CD8-positive, alpha-beta memory T cell (primary cell): ENCODE measurements around the gene PARD6G. TPM values are rescaled to one million over a fixed set of nuclear protein-coding genes. Genes with fewer than 3 reads are reported as not detected.
"Not testable (repeated sequence)": the region's sequence is repeated elsewhere in the genome, so short reads cannot be mapped to it uniquely, and the experiment has no call there.

Experiments
- CTCF ChIA-PET: fragments of 350-600 bp; sonication (Branson Sonifier 250); formaldehyde crosslinking; loops from one replicate; lab custom pipeline; 2021; ENCODE audit warnings: antibody characterized with exemption; lab: Charles Lee
- POLR2A ChIA-PET: fragments of 350-600 bp; sonication (Branson Sonifier 250); formaldehyde crosslinking; loops from one replicate; lab custom pipeline; 2021; ENCODE audit warnings: antibody characterized with exemption; lab: Charles Lee
- DNase-seq, 5 donors: peaks; one replicate each; pipeline versions ENCODE4 v3.0.0 to v3.0.0-alpha.2; 2020 to 2022; ENCODE audit warnings: mixed read lengths in 1 of 5
- H3K27ac ChIP-seq: one replicate; pipeline ENCODE4 v1.7.0; 2013; ENCODE audit warnings: low read depth, mild to moderate bottlenecking, low read length, moderate library complexity
- H3K27me3 ChIP-seq: 2 replicates; pipeline ENCODE4 v1.7.0; 2013; ENCODE audit warnings: low read length, mild to moderate bottlenecking; ENCODE audit not compliant: insufficient read depth, poor library complexity, severe bottlenecking
- H3K36me3 ChIP-seq: 2 replicates; pipeline ENCODE4 v1.7.0; 2013; ENCODE audit warnings: mild to moderate bottlenecking, low read length, moderate library complexity; ENCODE audit not compliant: insufficient read depth
- H3K4me1 ChIP-seq: 2 replicates; pipeline ENCODE4 v1.7.0; 2013; ENCODE audit warnings: mild to moderate bottlenecking, low read length, moderate library complexity; ENCODE audit not compliant: insufficient read depth
- H3K4me3 ChIP-seq: 2 replicates; pipeline ENCODE4 v1.7.0; 2013; ENCODE audit warnings: mild to moderate bottlenecking, low read length
- H3K9me3 ChIP-seq: 2 replicates; pipeline ENCODE4 v1.7.0; 2013; ENCODE audit warnings: mild to moderate bottlenecking, low read length
- H3K27ac Mint-ChIP-seq, 8 donors: one replicate each; pipeline ENCODE4 v1.8.0; 2020 to 2021; ENCODE audit warnings: mixed read lengths in 8 of 8, mild to moderate bottlenecking in 6 of 8, inconsistent platforms in 3 of 8, moderate library complexity in 3 of 8
- H3K27me3 Mint-ChIP-seq, 2 donors: one replicate each; pipeline ENCODE4 v1.8.0; 2020 to 2021; ENCODE audit warnings: mixed read lengths in 2 of 2, mild to moderate bottlenecking in 1 of 2, moderate library complexity in 1 of 2
- H3K36me3 Mint-ChIP-seq, 3 donors: one replicate each; pipeline ENCODE4 v1.8.0; 2020 to 2021; ENCODE audit warnings: mixed read lengths in 3 of 3, inconsistent platforms in 1 of 3, mild to moderate bottlenecking in 1 of 3
- H3K4me1 Mint-ChIP-seq, 3 donors: one replicate each; pipeline ENCODE4 v1.8.0; 2020 to 2021; ENCODE audit warnings: mixed read lengths in 3 of 3, inconsistent platforms in 1 of 3, mild to moderate bottlenecking in 1 of 3
- H3K4me3 Mint-ChIP-seq, 7 donors: one replicate each; pipeline ENCODE4 v1.8.0; 2020 to 2021; ENCODE audit warnings: mixed read lengths in 7 of 7, mild to moderate bottlenecking in 6 of 7, moderate library complexity in 4 of 7, inconsistent platforms in 2 of 7
- H3K9me3 Mint-ChIP-seq, 5 donors: one replicate each; pipeline ENCODE4 v1.8.0; 2020 to 2022; ENCODE audit warnings: mixed read lengths in 5 of 5, mild to moderate bottlenecking in 3 of 5, moderate library complexity in 2 of 5, inconsistent platforms in 1 of 5
- polyA plus RNA-seq: library from polyadenylated mRNA; unstranded; fragments of 300-500 nt; fragmentation: Illumina TruSeq; gene quantifications from one replicate; pipeline ENCODE4 v1.2.3, GENCODE V29; 2021
- total RNA-seq, 2 experiments: library from RNA; stranded (reverse); gene quantifications; one replicate each; pipeline ENCODE4 v1.2.3, GENCODE V29; 2021

Gene PARD6G
- total and polyA plus RNA-seq, 3 experiments from 2014 or later: 0.32 to 0.48 (median 0.33) TPM

DNA sequence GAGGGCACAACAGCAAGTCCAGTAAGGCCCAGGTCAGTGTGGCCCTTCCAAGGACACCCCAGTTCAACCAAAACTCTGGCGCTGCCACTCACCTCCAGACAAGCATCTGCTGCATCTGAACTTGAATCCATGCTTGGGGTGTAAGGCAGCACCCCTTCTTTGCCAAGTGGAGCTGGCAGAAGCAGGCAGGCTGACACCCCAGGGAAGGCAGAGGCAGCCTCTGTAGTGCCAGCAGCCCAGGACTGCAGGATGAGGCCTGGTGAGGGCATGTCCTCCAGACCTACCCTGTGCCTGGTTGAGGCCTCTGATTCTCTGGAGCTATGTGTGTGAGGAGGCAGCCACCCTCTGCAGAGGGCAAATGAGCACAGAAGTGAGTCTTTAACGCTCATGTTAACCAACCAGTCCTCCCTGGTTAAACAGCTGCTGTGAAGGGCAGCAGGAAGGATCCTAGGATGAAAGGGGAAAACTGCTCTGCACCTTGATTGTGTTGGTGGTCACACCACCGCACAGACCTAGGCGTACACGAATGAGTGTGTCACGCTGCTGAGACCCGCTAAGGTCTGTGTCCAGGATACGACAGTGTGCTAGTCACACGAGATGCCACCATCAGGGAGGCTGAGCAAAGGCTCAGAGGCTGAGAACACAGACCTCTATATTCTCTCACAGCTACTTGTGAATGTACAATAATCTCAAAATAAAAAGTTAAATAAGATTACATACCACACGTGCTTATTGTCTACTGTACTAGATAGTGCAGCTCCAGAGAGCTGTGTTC is 2.2 kb downstream of the PARD6G start:
- no peaks in the 10 kb centered on the region for H3K36me3 Mint-ChIP-seq
- peak overlapping the region in 6 of 7 donors; percentile 51 to 89 (median 72) for H3K4me3 Mint-ChIP-seq
- no peaks in the 10 kb centered on the region for H3K9me3 ChIP-seq
- H3K4me1 Mint-ChIP-seq: peaks cover 0 to 16% (median 6%) of the 10 kb centered on the region in 3 donors
- ChIA-PET CTCF (interaction anchor here (1.6 kb wide), 1 partner anchor 87 kb away, joined by 5 read pairs; no protein-coding TSS in a partner anchor), POLR2A (interaction anchor here (0.7 kb wide), 1 partner anchor 38 kb away, joined by 3 read pairs; no protein-coding TSS in a partner anchor)
- no peaks in the 10 kb centered on the region for H3K36me3 ChIP-seq
- H3K27ac ChIP-seq: no peak overlapping the region
- H3K4me3 ChIP-seq: no peak overlapping the region
- H3K27me3 Mint-ChIP-seq: peaks cover 26 to 30% of the 10 kb centered on the region in 2 donors
- no peaks in the 10 kb centered on the region for H3K27me3 ChIP-seq
- peak overlapping the region in 1 of 8 donors; percentile 26 for H3K27ac Mint-ChIP-seq
- no peaks in the 10 kb centered on the region for H3K9me3 Mint-ChIP-seq
- no peaks in the 10 kb centered on the region for H3K4me1 ChIP-seq
- no peak for DNase-seq

DNA sequence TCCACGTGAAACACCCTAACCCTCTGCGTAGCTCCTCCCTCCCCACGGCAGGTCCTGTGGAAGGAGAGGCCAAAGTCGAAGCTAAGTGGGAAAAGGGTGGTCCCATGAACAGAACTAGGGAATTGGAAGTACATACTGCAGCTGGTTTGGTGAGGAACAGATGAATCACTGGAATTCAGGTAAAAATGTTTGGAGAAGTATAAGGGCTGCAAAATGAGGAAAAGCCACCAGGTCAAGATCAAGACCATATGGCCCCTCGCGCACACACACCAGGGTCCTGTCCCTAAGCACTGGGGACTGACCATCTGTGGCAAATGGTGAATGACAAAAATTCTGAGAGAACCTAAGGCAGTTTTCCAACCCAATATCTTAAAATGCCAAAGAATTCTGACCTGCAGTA is 3.1 kb downstream of the PARD6G start:
- H3K4me1 ChIP-seq: no peaks in the 10 kb centered on the region
- Mint-ChIP-seq H3K9me3 (no peaks in the 10 kb centered on the region), H3K4me1 (peaks cover 0 to 16% (median 6%) of the 10 kb centered on the region in 3 donors), H3K27ac (no peak overlapping the region), H3K27me3 (peaks cover 26 to 30% of the 10 kb centered on the region in 2 donors), H3K4me3 (no peak overlapping the region), H3K36me3 (no peaks in the 10 kb centered on the region)
- ChIA-PET CTCF (interaction anchor here (1.2 to 1.6 kb wide), 2 partner anchors 11 to 86 kb away, joined by 3 to 5 read pairs; no protein-coding TSS in a partner anchor), POLR2A (no interaction called here)
- H3K4me3 ChIP-seq: no peak overlapping the region
- H3K36me3 ChIP-seq: no peaks in the 10 kb centered on the region
- H3K9me3 ChIP-seq: no peaks in the 10 kb centered on the region
- DNase-seq: no peak
- H3K27me3 ChIP-seq: no peaks in the 10 kb centered on the region
- H3K27ac ChIP-seq: no peak overlapping the region

DNA sequence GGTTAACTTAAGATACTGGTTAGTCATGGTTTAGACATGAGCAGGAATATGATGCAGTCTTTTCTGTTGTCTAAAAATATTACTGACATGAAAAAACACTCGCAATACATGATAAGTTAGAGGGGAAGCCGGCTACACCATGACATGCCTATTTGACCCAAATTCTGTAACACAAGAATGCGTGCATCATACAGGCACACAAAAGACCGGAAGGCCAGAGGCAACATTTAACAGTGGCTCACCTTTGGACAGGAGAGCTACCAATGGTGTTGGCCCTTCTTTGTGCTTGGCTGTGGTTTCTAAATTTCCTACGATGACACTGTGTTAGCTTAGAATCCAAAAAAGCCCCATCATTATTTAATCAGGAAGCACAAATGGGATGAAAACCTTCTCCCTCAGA is 4.1 kb downstream of the PARD6G start:
- DNase-seq: no peak
- no peaks in the 10 kb centered on the region for H3K27me3 ChIP-seq
- Mint-ChIP-seq H3K4me1 (peaks cover 0 to 18% (median 6%) of the 10 kb centered on the region in 3 donors), H3K4me3 (no peak overlapping the region), H3K36me3 (no peaks in the 10 kb centered on the region), H3K9me3 (no peaks in the 10 kb centered on the region), H3K27me3 (peaks cover 28 to 30% of the 10 kb centered on the region in 2 donors), H3K27ac (no peak overlapping the region)
- ChIA-PET CTCF (interaction anchor here (1.2 kb wide), 1 partner anchor 10 kb away, joined by 3 read pairs; no protein-coding TSS in a partner anchor), POLR2A (no interaction called here)
- no peak overlapping the region for H3K4me3 ChIP-seq
- H3K27ac ChIP-seq: no peak overlapping the region
- no peaks in the 10 kb centered on the region for H3K9me3 ChIP-seq
- no peaks in the 10 kb centered on the region for H3K4me1 ChIP-seq
- H3K36me3 ChIP-seq: no peaks in the 10 kb centered on the region

DNA sequence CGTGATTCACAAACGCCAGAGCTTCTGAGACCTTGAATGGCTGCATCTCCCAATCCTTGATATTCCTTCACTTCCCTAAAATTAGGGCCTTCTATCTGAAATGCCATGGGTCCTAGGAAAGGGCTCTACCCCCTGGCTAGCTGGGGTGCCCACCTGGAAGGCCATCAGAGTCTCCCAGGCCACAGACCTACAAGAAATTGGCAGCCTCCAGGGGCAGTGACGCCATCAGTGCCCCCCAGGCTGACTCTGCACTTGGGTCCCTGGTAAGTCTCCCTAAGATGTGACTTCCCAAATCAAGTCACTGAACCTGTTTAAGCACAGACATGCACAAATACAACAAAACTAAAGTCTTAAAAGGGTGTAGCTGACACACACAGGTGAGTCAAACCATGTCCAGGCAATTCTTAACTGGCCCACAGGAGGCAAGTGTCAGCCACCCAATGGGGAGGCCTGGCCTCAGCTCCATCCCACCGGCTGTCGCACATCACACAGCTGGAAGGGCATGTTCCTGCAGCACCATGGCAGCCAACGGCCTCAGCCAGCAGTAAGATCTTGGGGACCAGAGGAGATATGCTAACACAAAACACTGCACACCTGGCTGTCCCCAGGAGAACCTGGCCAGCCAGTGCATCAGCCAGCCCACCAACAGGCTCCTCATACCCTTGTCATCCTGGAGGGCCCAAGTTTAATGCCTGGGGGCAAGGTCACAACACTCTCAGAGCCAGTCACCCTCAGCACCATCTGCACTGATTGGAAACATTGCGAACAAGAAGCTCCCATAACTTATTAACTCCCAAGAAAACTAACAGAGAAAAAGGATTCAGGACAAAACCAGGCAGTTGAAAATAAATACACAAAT is 5.2 kb downstream of the PARD6G start:
- no peak overlapping the region for H3K4me3 ChIP-seq
- Mint-ChIP-seq H3K4me1 (peaks cover 0 to 14% (median 6%) of the 10 kb centered on the region in 3 donors), H3K9me3 (no peaks in the 10 kb centered on the region), H3K4me3 (no peak overlapping the region), H3K36me3 (no peaks in the 10 kb centered on the region), H3K27ac (peak overlapping the region in 1 of 8 donors; percentile 50), H3K27me3 (peaks cover 24 to 30% of the 10 kb centered on the region in 2 donors)
- H3K36me3 ChIP-seq: no peaks in the 10 kb centered on the region
- H3K27ac ChIP-seq: no peak overlapping the region
- H3K27me3 ChIP-seq: no peaks in the 10 kb centered on the region
- no peaks in the 10 kb centered on the region for H3K4me1 ChIP-seq
- POLR2A ChIA-PET: no interaction called here
- no peak for DNase-seq
- no peaks in the 10 kb centered on the region for H3K9me3 ChIP-seq
- CTCF ChIA-PET: no interaction called here

DNA sequence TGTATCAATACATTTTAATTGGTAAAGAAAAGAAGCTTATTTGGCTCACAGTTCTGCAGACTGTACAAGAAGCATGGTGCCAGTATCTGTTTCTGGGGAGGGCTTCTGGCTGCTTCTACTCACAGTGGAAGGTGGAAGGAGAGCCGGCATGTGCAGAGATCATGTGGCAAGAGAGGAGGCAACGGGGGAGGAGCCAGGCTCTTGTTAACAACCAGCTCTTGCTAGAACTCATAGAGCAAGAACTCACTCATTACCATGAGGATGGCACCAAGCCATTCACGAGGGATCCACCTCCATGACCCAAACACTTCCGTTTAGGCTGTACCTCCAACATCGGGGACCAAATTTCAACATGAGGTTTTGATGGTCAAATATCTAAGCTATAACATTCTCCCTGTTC is 7.5 kb downstream of the PARD6G start:
- peaks cover 0 to 2% (median 0%) of the 10 kb centered on the region in 3 donors for H3K4me1 Mint-ChIP-seq
- POLR2A ChIA-PET: no interaction called here

DNA sequence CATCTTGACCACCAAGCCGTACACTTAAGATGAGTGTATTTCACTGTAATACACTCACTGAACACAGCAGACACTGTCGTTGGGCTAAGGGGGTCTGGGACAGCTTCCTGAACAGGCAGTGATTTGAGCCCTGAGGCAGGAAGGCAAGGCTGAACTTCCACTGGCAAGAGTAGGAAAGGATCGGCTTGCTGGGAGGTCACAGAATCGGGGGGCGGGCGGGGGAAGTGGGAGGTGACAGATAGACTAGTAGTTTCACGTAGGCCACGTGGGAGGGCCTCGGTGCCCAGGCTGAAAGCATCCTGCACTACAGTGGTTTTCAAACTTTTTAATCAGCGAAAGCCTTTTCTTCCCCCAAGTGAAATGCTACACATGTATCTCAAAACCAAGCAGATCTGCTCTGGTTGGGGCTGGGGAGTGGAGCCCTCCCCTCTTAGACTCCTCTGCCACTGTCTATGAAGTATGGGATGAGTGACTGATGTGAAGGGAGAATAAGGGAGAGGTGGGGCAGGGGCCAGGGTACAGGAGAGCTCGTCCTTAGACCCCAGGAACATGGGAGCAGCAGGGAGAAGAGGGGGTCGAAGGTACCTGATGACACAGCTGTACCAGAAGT is 8.6 kb downstream of the PARD6G start:
- no peak for DNase-seq
- Histone ChIP-seq H3K4me1 (no peaks in the 10 kb centered on the region), H3K36me3 (no peaks in the 10 kb centered on the region), H3K9me3 (no peaks in the 10 kb centered on the region), H3K27me3 (no peaks in the 10 kb centered on the region), H3K27ac (no peak overlapping the region), H3K4me3 (no peak overlapping the region)
- Mint-ChIP-seq H3K27ac (peak overlapping the region in 1 of 8 donors; percentile 48), H3K27me3 (peaks cover 8 to 22% of the 10 kb centered on the region in 2 donors), H3K36me3 (no peaks in the 10 kb centered on the region), H3K4me1 (peaks cover 0 to 2% (median 0%) of the 10 kb centered on the region in 3 donors), H3K9me3 (peaks cover 0 to 5% (median 2%) of the 10 kb centered on the region in 5 donors), H3K4me3 (peak overlapping the region in 1 of 7 donors; percentile 36)
- ChIA-PET POLR2A (no interaction called here), CTCF (no interaction called here)

More for the DNA sequence above, 7.5 kb downstream of the PARD6G start:
- Mint-ChIP-seq H3K36me3 (no peaks in the 10 kb centered on the region), H3K9me3 (peaks cover 0 to 5% (median 1%) of the 10 kb centered on the region in 5 donors), H3K27me3 (peaks cover 14 to 24% of the 10 kb centered on the region in 2 donors), H3K4me3 (no peak overlapping the region), H3K27ac (no peak overlapping the region)
- Histone ChIP-seq H3K27me3 (no peaks in the 10 kb centered on the region), H3K36me3 (no peaks in the 10 kb centered on the region), H3K27ac (no peak overlapping the region), H3K4me3 (no peak overlapping the region), H3K9me3 (no peaks in the 10 kb centered on the region), H3K4me1 (no peaks in the 10 kb centered on the region)
- no peak for DNase-seq
- CTCF ChIA-PET: no interaction called here

DNA sequence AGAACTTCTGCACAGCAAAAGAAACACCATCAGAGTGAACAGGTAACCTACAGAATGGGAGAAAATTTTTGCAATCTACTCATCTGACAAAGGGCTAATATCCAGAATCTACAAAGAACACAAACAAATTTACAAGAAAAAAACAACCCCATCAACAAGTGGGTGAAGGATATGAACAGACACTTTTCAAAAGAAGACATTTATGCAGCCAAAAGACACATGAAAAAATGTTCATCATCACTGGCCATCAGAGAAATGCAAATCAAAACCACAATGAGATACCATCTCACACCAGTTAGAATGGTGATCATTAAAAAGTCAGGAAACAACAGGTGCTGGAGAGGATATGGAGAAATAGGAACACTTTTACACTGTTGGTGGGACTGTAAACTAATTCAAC is 9.8 kb downstream of the PARD6G start:
- DNase-seq, H3K27ac Mint-ChIP-seq, H3K27me3 ChIP-seq: not testable (repeated sequence)

More for the DNA sequence above, 9.8 kb downstream of the PARD6G start:
- H3K36me3 Mint-ChIP-seq, H3K4me3 Mint-ChIP-seq, H3K36me3 ChIP-seq, H3K9me3 ChIP-seq, H3K4me1 ChIP-seq, H3K9me3 Mint-ChIP-seq, H3K4me1 Mint-ChIP-seq, CTCF ChIA-PET, POLR2A ChIA-PET, H3K27ac ChIP-seq, H3K4me3 ChIP-seq: not testable (repeated sequence)
- peaks cover 4 to 20% of the 10 kb centered on the region in 2 donors for H3K27me3 Mint-ChIP-seq
